HCT116 (cell line): ENCODE measurements around the gene SPRYD4. TPM values are rescaled to one million over a fixed set of nuclear protein-coding genes. Genes with fewer than 3 reads are reported as not detected.

Experiments used
- ATAC-seq: fragments of 200-7000 bp; cut with Tn5 transposase; 2 replicates; pipeline ENCODE4 v1.9.1; 2020; ENCODE audit warnings: mild to moderate bottlenecking, moderate library complexity
- BruUV-seq: library from RNA; stranded (reverse); fragments of 400-500 nt; replicated peaks from 2 replicates; lab custom pipeline; 2021; lab: Mats Ljungman, UMichigan
- CTCF ChIA-PET: fragments of 300-600 bp; sonication (Branson Sonifier 250); formaldehyde crosslinking; loops from one replicate; lab custom pipeline; 2021; ENCODE audit warnings: antibody characterized with exemption; lab: Charles Lee
- POLR2A ChIA-PET: fragments of 300-600, 350-600 bp; sonication (Branson Sonifier 250); formaldehyde crosslinking; loops from one replicate; lab custom pipeline; 2021; ENCODE audit warnings: antibody characterized with exemption; lab: Charles Lee
- RAD21 ChIA-PET, 2 experiments: fragments of 300-600 bp; sonication (Branson Sonifier 250); formaldehyde crosslinking; loops; one replicate each; lab custom pipeline; 2023; ENCODE audit warnings: low total read pairs in 2 of 2; ENCODE audit not compliant: uncharacterized antibody in 2 of 2, unreplicated experiment in 2 of 2, low non-redundant PET in 1 of 2; lab: Charles Lee
- DNase-seq: peaks from one replicate; pipeline ENCODE4 v3.0.0-alpha.2; 2010; ENCODE audit warnings: low read depth, low spot score
- H2AFZ ChIP-seq: fragments of 200-600 bp; shearing (Covaris generic), sonication (generic); 2 replicates; pipeline ENCODE4 v1.6.1; 2017; ENCODE audit warnings: low read depth, mixed run types, mixed read lengths, antibody characterized with exemption, low read length; ENCODE audit not compliant: poor library complexity, severe bottlenecking
- H3K27ac ChIP-seq: 2 replicates; pipeline ENCODE4 v1.5.1; 2012; ENCODE audit warnings: low read depth, low read length
- H3K27me3 ChIP-seq: fragments of 200-600 bp; sonication (generic); 2 replicates; pipeline ENCODE4 v1.6.1; 2016; ENCODE audit warnings: mixed run types, low read length, mixed read lengths; ENCODE audit not compliant: insufficient read depth
- H3K36me3 ChIP-seq, 2 experiments: fragments of 200-500 bp in 1 of 2; fragments of 200-600 bp in 1 of 2; sonication (Bioruptor generic) in 1 of 2; sonication (generic) in 1 of 2; 2 replicates each; pipeline versions ENCODE4 v1.5.1 to v1.6.1; 2014 to 2016; ENCODE audit warnings: low read length in 2 of 2, inconsistent platforms in 1 of 2, mixed read lengths in 1 of 2, mixed run types in 1 of 2; ENCODE audit not compliant: insufficient read depth in 2 of 2, control insufficient read depth in 1 of 2
- H3K4me1 ChIP-seq, 2 experiments: fragments of 200-600 bp in 1 of 2; sonication (generic) in 1 of 2; 2 replicates each; pipeline versions ENCODE4 v1.5.1 to v1.6.1; 2012 to 2017; ENCODE audit warnings: low read length in 2 of 2, inconsistent platforms in 1 of 2, mild to moderate bottlenecking in 1 of 2, mixed read lengths in 1 of 2, mixed run types in 1 of 2, moderate library complexity in 1 of 2; ENCODE audit not compliant: insufficient read depth in 2 of 2, control insufficient read depth in 1 of 2
- H3K4me2 ChIP-seq: fragments of 200-600 bp; sonication (generic); 2 replicates; pipeline ENCODE4 v1.6.1; 2017; ENCODE audit warnings: mixed run types, low read length, mixed read lengths
- H3K4me3 ChIP-seq, 2 experiments: fragments of 200-600 bp in 1 of 2; sonication (generic) in 1 of 2; replicated peaks in 1 of 2; 2 replicates each; pipeline ENCODE4 v1.5.1; 2011 to 2016; ENCODE audit warnings: low read length in 2 of 2, control low read depth in 1 of 2, low read depth in 1 of 2, mild to moderate bottlenecking in 1 of 2, mixed read lengths in 1 of 2, mixed run types in 1 of 2
- H3K79me2 ChIP-seq: fragments of 200-600 bp; sonication (generic); 2 replicates; pipeline ENCODE4 v1.6.1; 2017; ENCODE audit warnings: mild to moderate bottlenecking, mixed run types, low read length, moderate library complexity, mixed read lengths; ENCODE audit not compliant: insufficient read depth
- H3K9ac ChIP-seq: fragments of 200-600 bp; sonication (generic); 2 replicates; pipeline ENCODE4 v1.6.1; 2016; ENCODE audit warnings: low read length, mixed read lengths
- H3K9me2 ChIP-seq: fragments of 200-600 bp; sonication (generic), shearing (Covaris generic); 2 replicates; pipeline ENCODE4 v1.6.1; 2017; ENCODE audit warnings: mixed run types, mild to moderate bottlenecking, moderate library complexity; ENCODE audit not compliant: insufficient read depth
- H3K9me3 ChIP-seq, 2 experiments: fragments of 200-500 bp in 1 of 2; fragments of 200-600 bp in 1 of 2; sonication (Bioruptor generic) in 1 of 2; sonication (generic) in 1 of 2; 2 replicates each; pipeline ENCODE4 v1.6.1; 2014 to 2017; ENCODE audit warnings: low read length in 2 of 2, mixed read lengths in 2 of 2, inconsistent platforms in 1 of 2, low read depth in 1 of 2, mild to moderate bottlenecking in 1 of 2, mixed run types in 1 of 2, moderate library complexity in 1 of 2; ENCODE audit not compliant: control insufficient read depth in 1 of 2, insufficient read depth in 1 of 2
- H4K20me1 ChIP-seq: fragments of 200-600 bp; sonication (generic), shearing (Covaris generic); 2 replicates; pipeline ENCODE4 v1.6.1; 2017; ENCODE audit warnings: mixed run types, mild to moderate bottlenecking, moderate library complexity; ENCODE audit not compliant: insufficient read depth
- CEBPB ChIP-seq: IDR thresholded peaks from 2 replicates; pipeline ENCODE4 v1.6.1; 2012; ENCODE audit warnings: low read depth
- EGR1 ChIP-seq: IDR thresholded peaks from 2 replicates; pipeline ENCODE4 v1.6.1; 2012; ENCODE audit warnings: low read depth
- EZH2 ChIP-seq: fragments of 200-600 bp; sonication (generic); IDR thresholded peaks from 2 replicates; pipeline ENCODE4 v1.6.1; 2017; ENCODE audit warnings: antibody characterized with exemption, mixed run types
- RAD21 ChIP-seq: IDR thresholded peaks from 2 replicates; pipeline ENCODE4 v1.6.1; 2012; ENCODE audit warnings: low read depth, mild to moderate bottlenecking
- TCF7L2 ChIP-seq: IDR thresholded peaks from 2 replicates; pipeline ENCODE4 v1.7.0; 2011; ENCODE audit warnings: borderline replicate concordance, inconsistent platforms; ENCODE audit not compliant: insufficient read depth, insufficient read length; ENCODE audit errors: extremely low read depth
- YY1 ChIP-seq: IDR thresholded peaks from 2 replicates; pipeline ENCODE4 v1.6.1; 2011; ENCODE audit warnings: low read length, low read depth, moderate library complexity, mild to moderate bottlenecking; ENCODE audit not compliant: insufficient replicate concordance; ENCODE audit errors: extremely low read depth
- ZFX ChIP-seq: fragments of 450-650 bp; IDR thresholded peaks from 2 replicates; pipeline ENCODE4 v1.6.1; 2017
- intact Hi-C: fragments of 100-400 bp; cut with micrococcal nuclease; formaldehyde crosslinking; loops from 2 replicates; pipeline ENCODE4 v1.10.0; 2022
- total RNA-seq: library from RNA; stranded (reverse); gene quantifications from one replicate; pipeline ENCODE4 v1.2.1, GENCODE V29; 2021; ENCODE audit not compliant: unreplicated experiment
- TF ChIP-seq, protein P1 (sequence below): IDR thresholded peaks from 2 replicates; pipeline ENCODE4 v1.6.1; 2011; ENCODE audit warnings: mild to moderate bottlenecking, low read length, moderate library complexity; ENCODE audit not compliant: insufficient replicate concordance; ENCODE audit errors: extremely low read depth
- TF ChIP-seq, protein P2 (sequence below): IDR thresholded peaks from 2 replicates; pipeline ENCODE4 v1.6.1; 2012; ENCODE audit warnings: low read depth
- TF ChIP-seq, protein P3 (sequence below): IDR thresholded peaks from 2 replicates; pipeline ENCODE4 v1.6.1; 2012

The SPRYD4 gene
- total RNA-seq, 1 experiment from 2014 or later, result 2.5 TPM

DNA sequence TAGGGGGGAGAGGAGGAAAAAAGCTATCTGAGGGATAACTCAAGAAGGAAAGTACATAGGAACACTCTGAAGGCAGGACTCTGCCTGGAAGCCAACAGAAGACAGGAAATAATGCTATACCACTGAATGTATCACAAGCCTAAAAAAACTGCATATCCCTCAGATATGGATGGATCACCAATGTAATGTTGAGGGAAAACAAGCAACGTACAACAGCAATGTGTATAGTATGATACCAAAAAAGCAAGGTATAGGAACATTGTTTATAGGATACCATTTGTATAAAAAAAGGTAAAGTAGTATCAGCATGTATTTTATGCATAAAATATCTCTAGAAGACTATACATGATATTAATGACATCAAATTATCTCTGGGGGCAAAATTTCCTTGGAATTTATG, 16.2 kb downstream of the SPRYD4 start:
- H3K79me2 ChIP-seq, result no peaks in the 10 kb centered on the region
- RAD21 ChIA-PET, result no interaction called here
- POLR2A ChIA-PET, result no interaction called here
- intact Hi-C loops, result no loop called here
- H3K9me2 ChIP-seq, result no peaks in the 10 kb centered on the region
- ATAC-seq (no peak), DNase-seq (no peak)
- no peak overlapping the region for H3K27ac ChIP-seq
- no peak overlapping the region for H3K4me3 ChIP-seq
- H3K36me3 ChIP-seq, result no peaks in the 10 kb centered on the region
- no peaks in the 10 kb centered on the region for H3K27me3 ChIP-seq
- no peak overlapping the region for H3K9ac ChIP-seq
- BruUV-seq, result no TSS peak
- H3K4me1 ChIP-seq, result peaks cover 0 to 10% of the 10 kb centered on the region in 2 experiments; a peak in 1 of 4 replicates
- no peaks in the 10 kb centered on the region for H3K9me3 ChIP-seq
- TF ChIP-seq CEBPB (no peak), TCF7L2 (no peak)
- CTCF ChIA-PET, result no interaction called here
- H4K20me1 ChIP-seq, result no peaks in the 10 kb centered on the region
- no peak overlapping the region for H3K4me2 ChIP-seq
- no peak overlapping the region for H2AFZ ChIP-seq

DNA sequence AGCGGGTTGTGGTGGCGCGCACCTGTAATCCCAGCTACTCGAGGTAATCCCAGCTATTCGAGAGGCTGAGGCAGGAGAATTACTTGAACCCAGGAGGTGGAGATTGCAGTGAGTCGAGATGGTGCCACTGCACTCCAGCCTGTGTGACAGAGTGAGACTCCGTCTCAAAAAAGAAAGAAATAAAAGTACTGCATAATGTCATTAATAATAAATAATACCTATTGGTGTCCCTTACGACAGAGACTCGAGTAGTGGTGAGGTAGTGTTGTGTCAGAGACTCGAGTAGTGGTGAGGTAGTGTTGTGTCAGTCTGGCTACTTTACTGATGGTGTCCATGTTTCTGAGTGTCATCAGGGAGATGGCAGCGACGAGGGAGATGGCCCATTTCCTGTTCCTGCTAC, 18.3 kb downstream of the SPRYD4 start:
- Histone ChIP-seq H3K4me3 (no peak overlapping the region), H4K20me1 (no peaks in the 10 kb centered on the region), H3K9me3 (no peaks in the 10 kb centered on the region), H3K36me3 (no peaks in the 10 kb centered on the region), H3K27ac (no peak overlapping the region), H3K79me2 (no peaks in the 10 kb centered on the region), H3K27me3 (peaks cover 6% of the 10 kb centered on the region; the same call in 1 of the 2 replicates), H3K9ac (no peak overlapping the region), H3K4me1 (no peaks in the 10 kb centered on the region), H2AFZ (no peak overlapping the region), H3K9me2 (no peaks in the 10 kb centered on the region), H3K4me2 (no peak overlapping the region)
- ATAC-seq (no peak), DNase-seq (no peak)
- ChIA-PET RAD21 (no interaction called here), CTCF (no interaction called here), POLR2A (no interaction called here)
- TF ChIP-seq, protein P1, sequence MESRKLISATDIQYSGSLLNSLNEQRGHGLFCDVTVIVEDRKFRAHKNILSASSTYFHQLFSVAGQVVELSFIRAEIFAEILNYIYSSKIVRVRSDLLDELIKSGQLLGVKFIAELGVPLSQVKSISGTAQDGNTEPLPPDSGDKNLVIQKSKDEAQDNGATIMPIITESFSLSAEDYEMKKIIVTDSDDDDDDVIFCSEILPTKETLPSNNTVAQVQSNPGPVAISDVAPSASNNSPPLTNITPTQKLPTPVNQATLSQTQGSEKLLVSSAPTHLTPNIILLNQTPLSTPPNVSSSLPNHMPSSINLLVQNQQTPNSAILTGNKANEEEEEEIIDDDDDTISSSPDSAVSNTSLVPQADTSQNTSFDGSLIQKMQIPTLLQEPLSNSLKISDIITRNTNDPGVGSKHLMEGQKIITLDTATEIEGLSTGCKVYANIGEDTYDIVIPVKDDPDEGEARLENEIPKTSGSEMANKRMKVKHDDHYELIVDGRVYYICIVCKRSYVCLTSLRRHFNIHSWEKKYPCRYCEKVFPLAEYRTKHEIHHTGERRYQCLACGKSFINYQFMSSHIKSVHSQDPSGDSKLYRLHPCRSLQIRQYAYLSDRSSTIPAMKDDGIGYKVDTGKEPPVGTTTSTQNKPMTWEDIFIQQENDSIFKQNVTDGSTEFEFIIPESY, result no peak
- TF ChIP-seq YY1, result no peak
- no peak for TF ChIP-seq EZH2
- TF ChIP-seq TCF7L2, result no peak
- TF ChIP-seq, protein P2, sequence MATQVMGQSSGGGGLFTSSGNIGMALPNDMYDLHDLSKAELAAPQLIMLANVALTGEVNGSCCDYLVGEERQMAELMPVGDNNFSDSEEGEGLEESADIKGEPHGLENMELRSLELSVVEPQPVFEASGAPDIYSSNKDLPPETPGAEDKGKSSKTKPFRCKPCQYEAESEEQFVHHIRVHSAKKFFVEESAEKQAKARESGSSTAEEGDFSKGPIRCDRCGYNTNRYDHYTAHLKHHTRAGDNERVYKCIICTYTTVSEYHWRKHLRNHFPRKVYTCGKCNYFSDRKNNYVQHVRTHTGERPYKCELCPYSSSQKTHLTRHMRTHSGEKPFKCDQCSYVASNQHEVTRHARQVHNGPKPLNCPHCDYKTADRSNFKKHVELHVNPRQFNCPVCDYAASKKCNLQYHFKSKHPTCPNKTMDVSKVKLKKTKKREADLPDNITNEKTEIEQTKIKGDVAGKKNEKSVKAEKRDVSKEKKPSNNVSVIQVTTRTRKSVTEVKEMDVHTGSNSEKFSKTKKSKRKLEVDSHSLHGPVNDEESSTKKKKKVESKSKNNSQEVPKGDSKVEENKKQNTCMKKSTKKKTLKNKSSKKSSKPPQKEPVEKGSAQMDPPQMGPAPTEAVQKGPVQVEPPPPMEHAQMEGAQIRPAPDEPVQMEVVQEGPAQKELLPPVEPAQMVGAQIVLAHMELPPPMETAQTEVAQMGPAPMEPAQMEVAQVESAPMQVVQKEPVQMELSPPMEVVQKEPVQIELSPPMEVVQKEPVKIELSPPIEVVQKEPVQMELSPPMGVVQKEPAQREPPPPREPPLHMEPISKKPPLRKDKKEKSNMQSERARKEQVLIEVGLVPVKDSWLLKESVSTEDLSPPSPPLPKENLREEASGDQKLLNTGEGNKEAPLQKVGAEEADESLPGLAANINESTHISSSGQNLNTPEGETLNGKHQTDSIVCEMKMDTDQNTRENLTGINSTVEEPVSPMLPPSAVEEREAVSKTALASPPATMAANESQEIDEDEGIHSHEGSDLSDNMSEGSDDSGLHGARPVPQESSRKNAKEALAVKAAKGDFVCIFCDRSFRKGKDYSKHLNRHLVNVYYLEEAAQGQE, result no peak
- TF ChIP-seq EGR1, result no peak
- TF ChIP-seq RAD21, result no peak
- TF ChIP-seq, protein P3, sequence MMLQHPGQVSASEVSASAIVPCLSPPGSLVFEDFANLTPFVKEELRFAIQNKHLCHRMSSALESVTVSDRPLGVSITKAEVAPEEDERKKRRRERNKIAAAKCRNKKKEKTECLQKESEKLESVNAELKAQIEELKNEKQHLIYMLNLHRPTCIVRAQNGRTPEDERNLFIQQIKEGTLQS, result no peak
- no peak for TF ChIP-seq CEBPB
- TF ChIP-seq ZFX, result no peak
- intact Hi-C loops, result no loop called here
- no TSS peak for BruUV-seq
